Measurements from ENCODE around the gene MAN1C1. TPM values are rescaled to one million over a fixed set of nuclear protein-coding genes. Genes with fewer than 3 reads are reported as not detected.

MAN1C1 gene
- total RNA-seq, 1 experiment from 2014 or later, result 0.11 TPM

- H2AFZ ChIP-seq (ENCODE audit: low read length), result no peak overlapping the region
- ChIA-PET POLR2A (ENCODE audit: unreplicated experiment) (no interaction called here), CTCF (no interaction called here)
- no peaks in the 10 kb centered on the region for H3K9me2 ChIP-seq (replicated peaks; ENCODE audit: low read length)
- no TSS peak for BruUV-seq (replicated peaks)
- no peaks in the 10 kb centered on the region for H3F3A ChIP-seq (ENCODE audit: low read length, unreplicated experiment)
- H3K4me2 ChIP-seq (ENCODE audit: low read length), result no peak overlapping the region
- H4K20me1 ChIP-seq (ENCODE audit: low read length), result no peaks in the 10 kb centered on the region
- intact Hi-C loops (cut with micrococcal nuclease), result no loop called here
- no peaks in the 10 kb centered on the region for H3K4me1 ChIP-seq (ENCODE audit: insufficient read depth, low read length)
- no peak overlapping the region for H3K4me3 ChIP-seq (ENCODE audit: low read length)
- ATAC-seq, result no peak
- H3K36me3 ChIP-seq (ENCODE audit: low read depth, low read length), result no peaks in the 10 kb centered on the region
- H3K79me2 ChIP-seq (ENCODE audit: low read length), result no peaks in the 10 kb centered on the region
- no peak overlapping the region for H3K27ac ChIP-seq (ENCODE audit: low read length)
- H3K9me3 ChIP-seq (ENCODE audit: low read length), result no peaks in the 10 kb centered on the region
- peaks cover 37% of the 10 kb centered on the region for H3K27me3 ChIP-seq (ENCODE audit: low read length)
- no peak overlapping the region for H3K9ac ChIP-seq (ENCODE audit: low read length)
- no peak for DNase-seq
- TF ChIP-seq EZH2phosphoT487 (IDR thresholded peaks at IDR 0.05; ENCODE audit: borderline replicate concordance, low read length) (no peak), EZH2 (IDR thresholded peaks at IDR 0.05; ENCODE audit: low read length, unreplicated experiment) (no peak), CTCF (conservative IDR thresholded peaks at IDR 0.05; ENCODE audit: low read depth, low read length) (no peak)
Measured at GRCh38 chr1:25642574-25643108, 26.1 kb downstream of the MAN1C1 start.

GRCh38 chr1:25643929-25644328, 27.3 kb downstream of the MAN1C1 start:
- Histone ChIP-seq H3K9ac (ENCODE audit: low read length) (no peak overlapping the region), H3K36me3 (ENCODE audit: low read depth, low read length) (no peaks in the 10 kb centered on the region)
- CTCF ChIA-PET, result no interaction called here

More at GRCh38 chr1:25643929-25644328, 27.3 kb downstream of the MAN1C1 start:
- no TSS peak for BruUV-seq (replicated peaks)
- ATAC-seq (no peak), DNase-seq (no peak)
- intact Hi-C loops (cut with micrococcal nuclease), result no loop called here
- H2AFZ ChIP-seq (ENCODE audit: low read length), result no peak overlapping the region
- no peaks in the 10 kb centered on the region for H3K9me3 ChIP-seq (ENCODE audit: low read length)
- H3K4me2 ChIP-seq (ENCODE audit: low read length), result no peak overlapping the region
- no peaks in the 10 kb centered on the region for H4K20me1 ChIP-seq (ENCODE audit: low read length)
- H3F3A ChIP-seq (ENCODE audit: low read length, unreplicated experiment), result no peaks in the 10 kb centered on the region
- no peak overlapping the region for H3K4me3 ChIP-seq (ENCODE audit: low read length)
- H3K27me3 ChIP-seq (ENCODE audit: low read length), result peaks cover 37% of the 10 kb centered on the region
- H3K27ac ChIP-seq (ENCODE audit: low read length), result no peak overlapping the region
- no peaks in the 10 kb centered on the region for H3K9me2 ChIP-seq (replicated peaks; ENCODE audit: low read length)
- H3K79me2 ChIP-seq (ENCODE audit: low read length), result no peaks in the 10 kb centered on the region
- no peak for TF ChIP-seq EZH2phosphoT487 (IDR thresholded peaks at IDR 0.05; ENCODE audit: borderline replicate concordance, low read length)
- TF ChIP-seq CTCF (conservative IDR thresholded peaks at IDR 0.05; ENCODE audit: low read depth, low read length), result no peak
- TF ChIP-seq EZH2 (IDR thresholded peaks at IDR 0.05; ENCODE audit: low read length, unreplicated experiment), result no peak
- POLR2A ChIA-PET (ENCODE audit: unreplicated experiment), result no interaction called here
- no peaks in the 10 kb centered on the region for H3K4me1 ChIP-seq (ENCODE audit: insufficient read depth, low read length)
